HG03039 (cell line): Measurements from ENCODE around the gene RHOT1.

Experiments
- ATAC-seq: cut with Tn5 transposase; IDR thresholded peaks from one replicate; pipeline ENCODE4 v1.9.1; 2021; ENCODE audit warnings: mild to moderate bottlenecking, moderate library complexity; ENCODE audit not compliant: unreplicated experiment

Gene RHOT1

DNA sequence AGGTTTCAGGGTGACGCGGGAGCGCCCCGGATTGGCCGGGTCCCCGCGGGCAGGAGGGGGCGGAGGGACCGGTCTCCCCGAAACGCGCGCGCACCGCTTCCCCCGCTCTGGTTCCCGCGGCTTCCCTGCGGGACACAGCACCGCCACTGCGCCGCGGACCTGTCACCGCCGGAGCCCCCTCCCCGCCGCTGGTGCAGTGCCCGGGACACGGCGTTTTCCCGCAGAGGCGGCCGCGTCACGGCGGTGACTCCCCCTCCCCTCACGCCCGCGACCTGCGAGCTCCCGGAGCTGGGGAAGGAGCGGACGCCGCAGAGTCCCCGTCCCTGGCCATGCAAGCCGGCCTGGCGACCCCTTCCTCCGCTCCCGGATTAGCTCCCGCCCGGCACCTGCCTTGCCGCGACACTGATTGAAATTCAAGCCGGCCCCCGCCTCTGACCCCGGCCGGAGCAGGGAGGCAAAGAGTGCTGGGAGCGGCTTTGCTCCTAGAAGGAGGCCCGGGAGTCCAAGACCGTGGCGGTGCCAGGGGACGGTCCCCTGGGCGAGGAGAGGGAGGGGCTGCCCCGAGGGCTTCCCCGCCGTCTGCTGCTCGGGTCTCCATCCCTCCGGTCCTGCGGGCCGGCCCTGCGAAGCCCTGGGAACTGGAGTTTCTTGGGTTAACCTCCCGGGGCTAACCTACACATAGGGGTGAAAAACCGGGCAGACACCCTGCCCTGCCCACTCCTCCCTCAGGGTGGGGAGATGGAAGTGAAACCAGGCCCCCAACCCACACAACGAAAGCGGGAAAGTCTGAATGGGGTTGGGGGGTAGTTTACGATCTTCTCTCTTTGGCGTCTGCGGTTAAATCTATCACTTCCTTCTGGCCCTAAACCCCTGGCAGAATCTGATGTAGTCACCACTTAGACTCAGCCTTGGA is 124.3 kb downstream of the RHOT1 start:
- no peak for ATAC-seq

GRCh38 chr17:32267690-32268205 is 125.4 kb downstream of the RHOT1 start:
- ATAC-seq: no peak

- ATAC-seq: no peak
These were observed 126.5 kb downstream of the RHOT1 start for GRCh38 chr17:32268734-32269288.

GRCh38 chr17:32269377-32269776 is 127.1 kb downstream of the RHOT1 start:
- no peak for ATAC-seq

- ATAC-seq: no peak
These were observed 129.5 kb downstream of the RHOT1 start for GRCh38 chr17:32271844-32272243.

GRCh38 chr17:32274101-32274500 is 131.8 kb downstream of the RHOT1 start:
- no peak for ATAC-seq

DNA sequence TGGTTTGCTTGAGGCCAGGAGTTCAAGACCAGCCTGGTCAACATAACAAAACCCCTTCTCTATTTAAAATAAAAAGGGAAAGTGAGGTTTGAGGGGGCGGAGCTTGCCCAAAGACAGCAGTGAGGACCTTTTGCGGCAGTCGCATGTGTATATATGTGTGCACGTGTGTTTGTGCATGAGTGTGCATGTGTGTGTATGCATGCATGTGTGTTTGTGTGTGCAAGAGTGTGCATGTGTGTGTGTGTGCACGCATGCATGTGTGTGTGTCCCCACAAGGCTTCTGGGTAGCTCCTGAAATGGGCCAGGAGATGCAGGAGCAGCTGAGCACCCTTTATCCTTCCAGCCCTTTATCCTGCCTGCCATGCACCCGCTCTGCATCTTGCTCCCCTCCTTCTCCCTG is 132.3 kb downstream of the RHOT1 start:
- ATAC-seq: no peak
